GM23338 (cell line): Measurements from ENCODE around the gene FAM131A.

ENCODE experiments used
- CREB1 ChIP-seq: fragments of 250-450 bp; sonication (Bioruptor Pico); IDR thresholded peaks from 2 replicates; pipeline ENCODE4 v1.5.0; 2020; ENCODE audit warnings: low read depth, mild to moderate bottlenecking, moderate library complexity
- CTCF ChIP-seq, 2 experiments: fragments of 200-600 bp in 1 of 2; sonication (generic) in 1 of 2; conservative IDR thresholded peaks; 2 replicates each; pipeline versions ENCODE4 v1.5.1 to v1.6.1; 2016 to 2017; ENCODE audit warnings: antibody characterized with exemption in 2 of 2, low read depth in 2 of 2, mild to moderate bottlenecking in 2 of 2, moderate library complexity in 1 of 2
- ETS1 ChIP-seq: IDR thresholded peaks from 2 replicates; pipeline ENCODE4 v1.6.1; 2016; ENCODE audit warnings: antibody characterized with exemption
- EZH2 ChIP-seq: fragments of 200-600 bp; sonication (generic); IDR thresholded peaks from one replicate; pipeline ENCODE4 v1.8.0; 2017; ENCODE audit warnings: antibody characterized with exemption, mild to moderate bottlenecking, low read depth; ENCODE audit not compliant: unreplicated experiment
- EZH2phosphoT487 ChIP-seq: fragments of 200-600 bp; sonication (generic); IDR thresholded peaks from one replicate; pipeline ENCODE4 v1.8.1; 2018; ENCODE audit warnings: antibody characterized with exemption; ENCODE audit not compliant: unreplicated experiment
- JUNB ChIP-seq: IDR thresholded peaks from one replicate; pipeline ENCODE4 v1.6.1; 2016; ENCODE audit warnings: antibody characterized with exemption; ENCODE audit not compliant: unreplicated experiment
- NANOG ChIP-seq: IDR thresholded peaks from 2 replicates; pipeline ENCODE4 v1.6.1; 2016; ENCODE audit warnings: antibody characterized with exemption, borderline replicate concordance
- POLR2AphosphoS5 ChIP-seq: IDR thresholded peaks from 2 replicates; pipeline ENCODE4 v1.6.1; 2016; ENCODE audit warnings: antibody characterized with exemption, low read depth
- REST ChIP-seq: IDR thresholded peaks from one replicate; pipeline ENCODE4 v1.6.1; 2018; ENCODE audit warnings: antibody characterized with exemption; ENCODE audit not compliant: unreplicated experiment
- ZNF114 ChIP-seq: fragments of 250-450 bp; sonication (Bioruptor Pico); IDR thresholded peaks from 2 replicates; pipeline ENCODE4 v1.5.0; 2020; ENCODE audit warnings: mild to moderate bottlenecking, moderate library complexity

- no peak for TF ChIP-seq CTCF (conservative IDR thresholded peaks at IDR 0.05; ENCODE audit: low read depth in 2 of 2)
- TF ChIP-seq EZH2 = no peak
- no peak for TF ChIP-seq EZH2phosphoT487
- no peak for TF ChIP-seq REST
- no peak for TF ChIP-seq ETS1
- no peak for TF ChIP-seq POLR2AphosphoS5
- TF ChIP-seq JUNB = no peak
- TF ChIP-seq CREB1 (CRISPR knock-in tag) = no peak
- TF ChIP-seq ZNF114 (CRISPR knock-in tag) = no peak
- TF ChIP-seq NANOG = no peak
These were observed 18.1 kb downstream of the FAM131A start for GRCh38 chr3:184355261-184356040.
